Measurements from ENCODE around the gene E2F1.
A peak's percentile ranks its signal among the peaks of the same experiment; 100 is the strongest.

E2F1 gene, protein sequence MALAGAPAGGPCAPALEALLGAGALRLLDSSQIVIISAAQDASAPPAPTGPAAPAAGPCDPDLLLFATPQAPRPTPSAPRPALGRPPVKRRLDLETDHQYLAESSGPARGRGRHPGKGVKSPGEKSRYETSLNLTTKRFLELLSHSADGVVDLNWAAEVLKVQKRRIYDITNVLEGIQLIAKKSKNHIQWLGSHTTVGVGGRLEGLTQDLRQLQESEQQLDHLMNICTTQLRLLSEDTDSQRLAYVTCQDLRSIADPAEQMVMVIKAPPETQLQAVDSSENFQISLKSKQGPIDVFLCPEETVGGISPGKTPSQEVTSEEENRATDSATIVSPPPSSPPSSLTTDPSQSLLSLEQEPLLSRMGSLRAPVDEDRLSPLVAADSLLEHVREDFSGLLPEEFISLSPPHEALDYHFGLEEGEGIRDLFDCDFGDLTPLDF

DNA sequence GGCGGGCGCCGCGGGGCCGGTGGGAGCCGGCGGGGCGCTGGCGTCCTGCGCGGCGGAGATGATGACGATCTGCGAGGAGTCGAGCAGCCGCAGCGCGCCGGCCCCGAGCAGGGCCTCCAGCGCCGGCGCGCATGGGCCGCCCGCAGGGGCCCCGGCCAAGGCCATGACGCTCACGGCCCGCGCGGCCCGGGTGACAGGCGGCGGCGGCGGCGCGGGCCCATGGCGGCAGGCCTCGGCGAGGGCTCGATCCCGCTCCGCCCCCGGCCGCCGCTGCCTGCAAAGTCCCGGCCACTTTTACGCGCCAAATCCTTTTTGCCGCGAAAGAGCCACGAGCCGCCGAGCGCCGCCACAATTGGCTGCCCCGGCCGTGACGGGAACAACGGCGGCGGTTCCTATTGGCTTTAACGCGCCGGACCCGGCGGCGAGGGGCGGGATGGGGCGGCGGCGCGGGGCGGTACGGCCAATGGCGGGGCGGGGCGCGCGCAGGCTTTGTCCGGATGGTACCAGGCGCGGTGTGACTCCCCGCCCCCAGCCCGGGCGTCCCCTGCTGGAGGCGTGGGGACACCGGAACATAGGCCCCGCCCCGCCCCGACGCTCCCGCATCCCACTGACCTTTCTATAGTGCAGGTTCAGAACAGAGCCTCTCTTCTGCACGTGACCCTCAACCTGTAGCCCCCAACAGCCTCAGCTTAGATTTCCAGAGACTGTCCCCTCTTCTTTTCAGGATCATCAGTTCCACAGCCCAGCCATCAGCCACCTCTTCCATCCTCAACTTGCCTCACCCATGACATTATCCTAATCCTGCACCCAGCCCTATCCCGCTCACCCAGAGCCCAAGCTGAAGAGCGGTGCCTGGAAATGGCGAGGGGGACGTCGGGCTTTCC, at the start of gene E2F1:
Gene E2F1 (minus strand): TSS at position 286 of the 884 bp plus-strand sequence. CDS start 121 bp downstream, at position 165.
- DNase-seq (ENCODE audit: low read depth): peak; percentile 91

DNA sequence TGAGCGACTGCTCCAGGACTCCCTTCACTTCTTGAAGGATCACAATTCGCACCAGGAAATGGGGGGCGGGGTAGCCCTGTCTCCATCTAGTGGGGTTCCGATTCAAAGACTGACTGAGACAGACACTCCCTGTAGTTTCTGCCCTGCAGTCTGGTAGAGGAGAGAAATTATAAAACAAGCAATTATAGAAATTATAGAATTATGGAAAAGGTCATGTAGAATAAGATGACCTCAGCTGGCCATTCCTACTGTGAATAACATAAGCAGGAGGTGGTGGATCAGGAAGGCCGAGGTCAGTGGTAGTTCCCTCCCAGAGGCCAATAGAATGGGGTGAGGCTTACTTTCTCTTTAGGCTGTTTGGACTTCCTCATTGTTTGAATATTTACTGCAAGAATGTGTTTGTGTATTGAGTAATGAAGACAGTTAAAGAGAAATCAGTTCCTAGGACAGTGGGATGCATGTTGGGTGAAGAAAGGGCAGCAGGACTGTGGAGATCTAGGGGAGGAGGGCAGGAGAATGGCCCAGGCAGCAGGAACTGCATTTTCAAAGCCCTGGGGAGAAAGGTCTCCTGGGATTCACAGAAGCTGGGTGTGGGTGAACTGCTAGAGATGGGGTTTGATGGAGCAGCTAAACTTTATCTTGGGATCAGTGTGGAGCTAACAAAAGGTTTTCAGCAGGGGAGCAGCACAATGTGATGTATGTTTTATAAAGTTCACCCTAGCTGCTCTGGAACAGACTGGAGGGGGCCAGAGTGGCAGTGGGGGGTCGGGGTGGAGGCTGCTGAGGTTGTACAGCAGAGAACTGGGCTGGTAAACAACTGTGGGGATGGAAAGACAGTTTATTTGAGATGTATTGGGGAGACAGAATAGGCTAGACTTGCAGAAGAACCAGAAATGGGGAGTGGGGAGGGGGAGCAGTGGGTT, 47.7 kb upstream of the E2F1 start:
- no peak for DNase-seq (ENCODE audit: low read depth)

DNA sequence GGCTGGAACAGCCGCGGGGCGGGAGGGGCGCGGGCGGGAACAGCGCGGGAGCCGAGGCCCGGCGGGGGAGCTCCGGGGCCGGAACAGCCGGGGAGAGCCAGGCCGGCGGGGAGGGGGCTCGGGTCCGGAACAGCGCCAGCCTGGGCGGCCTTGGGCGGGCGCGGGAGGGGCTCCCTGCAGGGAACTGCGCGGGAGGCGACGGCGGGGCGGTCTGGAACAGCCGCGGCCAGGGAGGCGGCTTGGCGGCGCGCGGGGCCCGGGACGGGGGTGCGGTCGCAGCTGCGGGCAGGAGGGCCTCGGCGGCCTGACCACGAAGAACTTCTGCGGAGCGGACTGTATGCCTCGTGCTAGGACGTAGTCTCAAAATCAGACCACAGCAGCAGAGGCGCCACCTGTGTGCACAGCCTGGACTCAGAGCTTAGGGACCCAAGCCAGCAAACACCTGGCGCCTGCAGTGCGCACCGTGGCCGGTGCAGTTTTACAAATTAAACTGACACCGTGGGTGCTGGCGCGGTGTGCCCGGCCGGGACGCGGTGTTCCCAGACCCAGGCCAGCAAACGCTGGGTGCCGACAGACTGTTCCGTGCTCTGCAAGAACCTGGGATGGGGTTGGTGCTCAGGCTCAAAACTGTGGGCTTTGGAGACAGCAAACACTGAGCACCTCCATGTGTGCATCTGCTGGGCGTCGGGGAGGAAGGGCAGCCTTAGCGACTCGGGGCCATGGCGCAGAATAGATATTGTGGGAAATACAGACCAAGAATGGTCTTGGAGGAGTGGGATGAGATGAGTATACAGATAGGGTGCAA, 46.2 kb upstream of the E2F1 start:
- DNase-seq (ENCODE audit: low read depth): peak; percentile 68

DNA sequence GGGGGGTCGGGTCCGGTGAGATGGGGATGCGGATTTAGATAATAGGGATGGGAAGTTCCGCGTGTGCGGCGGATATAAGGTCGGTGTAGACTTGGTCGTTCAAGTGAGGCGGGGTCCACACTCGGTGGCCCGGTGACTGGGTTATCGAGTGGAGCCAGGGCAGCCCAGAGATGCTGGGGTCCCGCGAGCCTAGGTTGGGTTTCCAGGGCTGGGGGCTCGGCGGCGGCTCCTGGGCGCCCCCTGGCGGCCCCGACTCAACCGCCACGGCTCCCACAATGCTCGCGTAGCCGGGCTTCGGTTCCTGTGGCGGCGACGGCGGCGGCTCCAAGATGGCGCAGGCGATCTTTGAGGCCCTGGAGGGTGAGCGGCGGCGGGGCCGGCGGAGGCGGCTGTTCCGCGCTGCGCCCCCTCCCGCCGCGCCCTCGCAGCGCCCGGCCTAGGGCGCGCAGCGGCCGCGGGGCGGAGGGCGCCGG, 45.5 kb upstream of the E2F1 start, which contains the start of gene ZNF341:
Gene ZNF341 (plus strand): TSS at position 304 of the 473 bp plus-strand sequence. CDS start 26 bp downstream, at position 330.
- peak; percentile 80 for DNase-seq (ENCODE audit: low read depth)

DNA sequence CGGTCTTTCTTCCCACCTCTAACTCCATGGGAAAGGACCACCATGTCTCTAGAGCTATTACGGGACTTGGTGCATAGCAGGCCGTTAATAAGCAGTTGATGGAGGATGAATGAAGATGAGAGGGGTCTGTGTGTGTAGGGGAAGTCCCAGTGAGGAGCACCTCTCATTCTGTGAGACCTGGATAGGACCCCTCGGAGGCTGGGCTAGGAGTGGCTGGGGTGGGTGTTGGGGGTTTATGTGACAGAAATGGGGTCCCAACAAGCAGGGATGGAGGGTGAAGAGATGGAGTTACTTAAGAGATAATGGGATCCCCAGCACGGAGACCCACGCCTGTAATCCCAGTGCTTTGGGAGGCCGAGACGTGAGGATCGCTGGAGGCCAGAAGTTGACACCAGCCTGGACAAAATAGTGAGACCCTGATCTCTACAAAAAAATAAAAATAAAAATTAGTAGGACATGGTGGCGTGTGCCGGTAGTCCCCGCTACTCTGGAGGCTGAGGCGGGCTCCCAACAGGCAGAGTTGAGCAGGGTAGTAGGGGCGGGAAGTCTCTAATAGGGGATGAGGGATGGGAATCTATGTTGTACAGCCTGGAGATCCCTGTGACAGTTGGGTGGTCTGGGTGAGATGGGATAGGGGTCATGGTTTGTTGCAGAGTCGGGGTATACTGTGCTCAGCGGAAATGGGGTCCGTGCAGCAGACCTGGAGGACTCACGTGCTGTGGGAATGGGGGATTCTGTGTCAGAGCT, 44.9 kb upstream of the E2F1 start:
- DNase-seq (ENCODE audit: low read depth): no peak

DNA sequence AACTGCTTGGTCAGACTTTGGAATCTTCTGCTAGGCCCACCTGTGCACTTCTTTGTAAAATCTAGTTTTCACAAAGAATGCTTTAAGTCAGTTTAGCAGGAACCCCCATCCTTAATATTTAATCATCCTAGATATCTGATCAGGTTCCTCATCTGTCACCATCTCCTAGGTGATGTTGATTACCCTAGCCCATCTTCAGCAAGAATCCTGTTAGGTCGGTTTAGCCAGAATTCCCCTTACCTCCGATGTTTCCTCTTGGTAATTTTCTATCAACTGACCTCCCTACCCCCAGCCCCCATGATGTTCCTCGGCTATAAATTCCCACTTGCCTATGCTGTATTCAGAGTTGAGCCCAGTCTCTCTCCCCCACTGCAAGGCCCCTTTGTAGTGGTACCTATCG, 42.9 kb upstream of the E2F1 start:
- DNase-seq (ENCODE audit: low read depth): no peak

DNA sequence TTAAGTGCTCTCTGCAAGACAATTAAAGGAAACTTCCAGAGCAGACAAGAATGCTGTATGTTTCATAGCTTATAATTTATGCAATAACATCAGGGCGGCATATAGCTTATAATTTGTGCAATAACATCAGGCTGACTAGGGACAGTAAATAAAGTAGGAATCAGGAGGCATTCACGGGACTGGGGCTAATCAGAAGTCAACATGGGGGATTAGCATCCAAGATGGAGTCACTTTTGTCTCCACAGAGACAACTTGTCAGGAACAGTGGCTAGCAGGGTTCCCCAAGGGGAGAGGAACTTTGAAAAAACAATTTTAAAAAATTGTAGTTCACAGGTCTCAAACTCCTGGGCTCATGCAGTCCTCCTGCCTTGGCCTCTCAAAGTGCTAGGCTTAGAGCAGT, 42.3 kb upstream of the E2F1 start:
- no peak for DNase-seq (ENCODE audit: low read depth)

DNA sequence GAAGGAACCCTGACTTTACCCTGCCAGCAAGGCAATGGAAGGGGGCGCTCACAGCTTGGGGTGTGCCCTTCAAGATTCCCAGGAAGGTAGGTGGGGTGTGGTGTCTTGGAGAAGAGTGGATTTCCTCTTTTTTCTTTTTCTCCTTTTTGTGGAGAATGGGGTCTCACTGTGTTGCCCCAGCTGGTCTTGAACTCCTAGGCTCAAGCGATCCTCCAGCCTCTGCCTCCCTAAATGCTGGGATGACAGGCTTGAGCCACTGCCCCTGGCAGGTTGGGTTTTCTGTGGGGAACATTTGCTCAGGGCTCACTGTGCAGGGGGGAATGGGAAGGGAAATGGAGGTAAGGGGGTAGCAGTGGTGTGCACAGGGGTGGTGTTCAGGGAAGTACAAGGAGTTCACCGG, 41.6 kb upstream of the E2F1 start:
- no peak for DNase-seq (ENCODE audit: low read depth)

DNA sequence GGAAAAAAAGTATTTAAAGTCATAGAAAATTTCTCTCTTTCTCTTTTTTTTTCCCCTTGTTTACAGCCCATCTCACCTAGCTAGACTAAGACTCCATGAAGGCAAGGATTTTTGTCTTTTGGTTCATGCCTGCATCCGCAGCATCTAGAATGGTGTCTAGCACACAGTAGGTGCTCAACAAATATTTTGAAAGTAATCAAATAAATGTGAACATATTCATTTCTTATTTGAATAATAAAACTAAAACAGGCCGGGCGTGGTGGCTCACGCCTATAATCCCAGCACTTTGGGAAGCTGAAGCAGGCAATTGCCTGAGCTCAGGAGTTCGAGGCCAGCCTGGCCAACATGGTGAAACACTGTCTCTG, 40.9 kb upstream of the E2F1 start:
- DNase-seq (ENCODE audit: low read depth): no peak

DNA sequence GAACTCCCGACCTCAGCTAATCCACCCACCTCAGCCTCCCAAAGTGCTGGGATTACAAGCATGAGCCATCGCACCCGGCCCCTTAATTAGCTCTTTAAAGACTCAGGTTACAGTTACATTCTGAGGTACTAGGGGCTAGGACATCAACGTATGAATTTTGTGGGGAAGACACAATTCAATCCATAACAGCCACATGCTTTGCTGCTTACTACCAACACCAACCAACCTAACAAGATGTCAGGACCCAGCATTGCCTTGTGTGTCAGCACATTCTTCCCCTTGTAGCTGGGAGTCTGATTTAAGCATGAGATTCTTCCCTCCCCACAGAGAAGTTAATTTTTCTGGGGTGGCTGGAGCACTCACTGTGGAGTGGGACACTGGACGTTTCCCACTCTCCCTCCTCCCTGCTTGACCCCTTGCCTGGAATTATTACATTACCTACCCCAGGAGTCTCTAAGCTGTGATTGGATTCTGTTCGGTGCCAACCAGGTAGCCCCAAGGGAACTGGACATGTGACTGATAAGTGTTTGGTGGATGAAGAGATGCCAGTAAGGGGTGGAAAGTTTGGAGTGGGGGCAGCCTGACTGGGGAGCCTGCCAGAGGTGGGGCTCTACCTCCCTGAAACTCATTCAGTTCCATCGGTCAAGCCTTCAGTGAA, 39.6 kb upstream of the E2F1 start:
- DNase-seq (ENCODE audit: low read depth): no peak

DNA sequence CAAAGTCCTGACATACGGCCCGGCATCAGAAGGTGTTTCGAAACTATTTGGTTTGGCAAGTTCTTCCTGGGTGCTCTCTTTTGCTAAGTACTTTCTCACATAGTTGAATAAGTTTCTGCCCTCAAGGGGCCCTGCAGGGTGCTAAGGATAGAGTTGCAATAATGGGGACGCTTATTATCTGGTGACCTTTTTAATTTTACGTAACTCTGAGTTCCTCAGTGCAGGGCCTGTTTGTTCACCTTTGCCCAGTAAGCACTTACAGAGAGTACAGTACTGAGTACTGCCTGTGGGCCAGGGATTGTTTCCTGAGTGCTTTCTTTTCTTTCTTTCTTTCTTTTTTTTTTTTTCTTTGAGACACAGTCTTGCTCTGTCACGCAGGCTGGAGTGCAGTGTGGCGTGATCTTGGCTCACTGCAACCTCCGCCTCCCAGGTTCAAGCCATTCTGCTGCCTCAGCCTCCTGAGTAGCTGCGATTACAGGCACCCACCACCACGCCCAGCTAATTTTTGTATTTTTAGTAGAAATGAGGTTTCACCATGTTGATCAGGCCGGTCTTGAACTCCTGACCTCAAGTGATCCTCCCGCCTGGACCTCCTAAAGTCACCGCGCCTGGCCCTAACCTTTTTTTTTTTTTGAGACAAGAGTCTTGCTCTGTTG, 38.4 kb upstream of the E2F1 start:
- DNase-seq (ENCODE audit: low read depth): no peak

DNA sequence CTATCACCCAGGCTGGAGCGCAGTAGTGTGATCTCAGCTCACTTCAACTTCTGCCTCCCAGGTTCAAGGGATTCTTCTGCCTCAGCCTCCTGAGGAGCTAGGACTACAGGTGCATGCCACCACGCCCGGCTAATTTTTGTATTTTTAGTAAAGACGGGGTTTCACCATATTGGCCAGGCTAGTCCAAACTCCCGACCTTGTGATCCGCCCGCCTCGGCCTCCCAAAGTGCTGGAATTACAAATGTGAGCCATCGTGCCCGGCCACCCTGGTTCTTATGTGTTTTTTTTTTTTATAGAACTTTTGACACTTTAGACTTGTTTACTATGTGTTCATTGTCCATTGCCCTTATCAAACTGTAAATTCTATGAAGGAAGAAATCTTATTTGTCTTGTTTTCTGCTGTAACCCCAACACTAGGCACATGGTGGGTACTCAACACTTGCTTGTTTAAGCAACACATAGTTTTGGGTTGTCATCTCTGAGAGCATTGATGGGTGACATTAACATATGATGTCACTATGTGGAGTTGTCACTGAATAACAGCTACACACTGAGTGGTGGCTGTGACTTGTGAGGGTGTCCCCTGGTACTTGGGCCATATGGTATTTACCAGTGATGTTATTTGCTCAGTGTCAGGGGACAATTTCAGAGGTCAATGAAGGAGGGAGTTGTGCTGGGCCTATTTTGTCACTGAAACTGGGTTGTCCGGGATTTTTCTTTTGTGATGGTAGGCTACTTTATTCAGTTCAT, 35.4 kb upstream of the E2F1 start:
- DNase-seq (ENCODE audit: low read depth): no peak

DNA sequence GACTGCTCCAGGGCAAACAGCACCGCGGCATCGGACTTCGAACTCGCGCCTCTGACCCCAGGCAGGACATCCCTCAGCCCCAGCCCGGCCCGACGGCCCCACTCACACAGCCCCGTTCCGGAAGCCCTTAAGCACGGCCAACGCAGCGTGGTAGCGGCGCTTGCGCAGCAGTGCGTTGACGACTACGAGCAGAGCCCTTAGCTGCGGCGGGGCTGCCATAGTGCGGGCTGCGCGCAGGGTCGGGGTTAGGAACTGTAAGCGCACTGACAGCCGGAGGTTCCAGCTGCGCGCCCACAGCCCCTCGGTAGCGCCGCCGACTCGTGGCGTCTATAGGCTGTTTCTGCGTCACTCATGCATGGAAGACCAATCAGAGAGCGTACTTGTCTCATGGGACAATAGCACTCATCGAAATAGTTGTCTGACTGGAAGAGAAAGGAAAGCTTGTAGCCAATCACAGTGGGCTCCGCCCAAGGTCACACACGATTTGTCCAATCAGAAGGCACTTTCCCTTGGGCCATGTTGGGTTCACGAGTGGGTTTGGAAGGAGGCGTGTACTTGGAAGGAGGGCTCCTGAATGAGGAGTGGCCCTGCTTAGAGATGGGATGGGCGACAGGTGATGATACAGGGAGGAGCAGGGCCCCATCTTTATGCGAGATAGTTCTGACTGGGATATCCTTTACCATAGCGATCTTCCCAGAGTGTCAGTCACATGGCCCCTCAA, 34.0 kb upstream of the E2F1 start, which contains the start of gene PXMP4:
Gene PXMP4 (minus strand): TSS at position 322 of the 721 bp plus-strand sequence. CDS start 103 bp downstream, at position 219.
- DNase-seq (ENCODE audit: low read depth): peak; percentile 73

DNA sequence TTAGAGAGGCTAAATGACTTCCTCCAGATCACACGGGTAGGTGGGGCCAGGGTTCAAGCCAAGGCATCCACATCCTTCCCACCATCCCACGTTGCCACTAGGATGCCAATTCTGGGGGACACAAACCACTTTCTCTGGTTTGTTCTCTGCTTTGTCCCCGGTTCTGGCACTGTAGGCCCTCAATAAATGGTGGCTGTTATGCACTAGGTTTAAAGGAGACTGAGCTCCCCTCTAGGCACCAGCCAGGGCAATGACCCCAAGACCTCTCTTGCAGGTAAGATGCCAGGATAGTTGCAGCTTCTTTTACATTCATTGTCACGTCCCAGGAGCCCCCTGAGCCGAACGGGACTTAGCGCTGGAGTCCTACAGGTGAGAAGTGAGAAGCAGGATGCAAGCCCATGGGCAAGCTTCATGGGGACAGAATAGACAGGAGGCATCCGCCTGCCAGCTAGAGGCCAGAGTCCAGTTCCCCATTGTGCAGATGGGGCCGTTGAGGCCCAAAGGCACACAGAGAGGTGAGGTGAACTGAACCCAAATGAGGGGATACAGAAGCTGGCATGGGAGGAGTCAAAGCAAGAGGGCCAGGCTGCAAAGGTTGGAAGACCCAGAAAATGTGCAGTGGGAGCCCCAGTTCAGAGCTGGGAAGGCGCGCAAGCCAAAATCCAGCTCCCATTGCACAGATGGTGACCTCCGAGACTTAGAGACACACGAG, 33.2 kb upstream of the E2F1 start:
- no peak for DNase-seq (ENCODE audit: low read depth)

DNA sequence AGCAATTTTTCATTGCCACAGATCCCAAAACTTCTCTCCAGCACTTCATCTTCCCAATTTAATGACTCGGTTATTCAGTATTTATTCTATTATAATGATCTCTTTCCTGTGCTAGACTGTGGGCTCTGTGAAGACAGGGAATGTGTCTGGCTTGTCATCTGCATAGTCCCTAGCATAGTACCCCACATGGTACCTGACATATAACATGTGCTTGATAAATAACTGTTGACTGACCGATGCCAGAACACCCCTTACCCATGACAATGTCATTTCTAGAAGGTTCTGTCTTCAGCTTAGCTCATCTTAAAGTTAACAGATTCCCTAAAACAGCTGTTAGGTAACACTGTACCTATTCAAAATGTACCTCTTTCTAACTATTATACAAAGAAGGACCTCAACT, 30.3 kb upstream of the E2F1 start:
- DNase-seq (ENCODE audit: low read depth): no peak

DNA sequence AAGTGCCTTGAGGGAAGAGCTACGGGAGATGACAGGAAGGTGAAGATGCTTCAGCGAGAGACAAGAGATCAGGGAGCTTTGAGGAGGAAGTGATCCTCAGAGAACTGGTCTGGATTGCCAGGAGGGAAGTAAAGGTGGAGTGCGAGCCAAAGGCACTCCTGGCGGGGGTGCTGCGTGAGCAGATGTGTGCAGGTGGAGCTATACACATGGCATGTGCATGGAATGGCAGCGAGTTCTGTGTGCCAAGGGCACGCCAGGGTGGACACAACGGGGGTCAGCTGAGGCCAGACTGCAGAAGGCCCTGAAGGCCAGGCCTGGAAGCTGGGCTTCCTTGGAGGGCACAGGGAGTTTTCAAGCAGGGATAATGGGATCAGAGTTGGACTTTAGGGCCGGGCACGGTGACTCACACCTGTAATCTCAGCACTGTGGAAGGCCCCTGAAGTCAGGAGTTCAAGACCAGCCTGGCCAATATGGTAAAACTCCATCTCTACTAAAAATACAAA, 27.7 kb upstream of the E2F1 start:
- DNase-seq (ENCODE audit: low read depth): no peak

DNA sequence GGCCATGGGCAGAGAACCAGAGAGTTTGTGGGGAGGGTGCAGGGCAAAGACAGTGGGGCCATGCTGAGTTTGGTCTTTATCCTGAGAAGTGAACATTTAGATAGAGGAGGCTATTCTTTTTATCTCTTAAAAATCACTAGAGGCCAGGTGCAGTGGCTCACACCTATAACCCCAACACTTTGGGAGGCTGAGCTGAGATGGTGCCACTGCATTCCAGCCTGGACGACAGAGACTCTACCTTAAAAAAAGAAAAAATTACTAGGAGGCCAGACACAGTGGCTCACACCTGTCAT, 25.2 kb upstream of the E2F1 start:
- DNase-seq (ENCODE audit: low read depth): no peak
